Right lobe of liver (tissue), 6 donors: ENCODE data around the gene SMCO3. TPM values are rescaled to one million over a fixed set of nuclear protein-coding genes. Genes with fewer than 3 reads are reported as not detected.

Experiments
- ATAC-seq, 4 donors: fragments of 200-7000 bp; cut with Tn5 transposase; one replicate each; pipeline ENCODE4 v1.9.1; 2020; ENCODE audit warnings: mild to moderate bottlenecking in 4 of 4, moderate library complexity in 4 of 4
- DNase-seq, 3 donors: peaks; one replicate each; pipeline ENCODE4 v3.0.0-alpha.2; 2020
- H3K27ac ChIP-seq, 3 donors: fragments of 200-600 bp; one replicate each; pipeline ENCODE4 v1.8.0; 2022
- H3K27me3 ChIP-seq, 2 donors: fragments of 200-600 bp; one replicate each; pipeline ENCODE4 v1.8.0; 2022
- H3K36me3 ChIP-seq, 4 donors: fragments of 200-600 bp; sonication (generic) in 1 of 4; one replicate each; pipeline versions ENCODE4 v1.5.1 to v1.8.0; 2017 to 2022; ENCODE audit warnings: control low read depth in 1 of 4
- H3K4me1 ChIP-seq, 4 donors: fragments of 200-600 bp; sonication (generic) in 1 of 4; one replicate each; pipeline versions ENCODE4 v1.5.1 to v1.8.0; 2017 to 2022; ENCODE audit warnings: control low read depth in 1 of 4
- H3K4me3 ChIP-seq, 3 donors: fragments of 200-600 bp; one replicate each; pipeline ENCODE4 v1.8.0; 2022
- H3K9me3 ChIP-seq, 4 donors: fragments of 200-600 bp; sonication (generic) in 1 of 4; one replicate each; pipeline versions ENCODE4 v1.5.1 to v1.8.0; 2017 to 2022; ENCODE audit warnings: control low read depth in 1 of 4
- CTCF ChIP-seq, 4 donors: fragments of 200-600 bp in 3 of 4; fragments of 450-650 bp in 1 of 4; IDR thresholded peaks; one replicate each; pipeline versions ENCODE4 v1.5.1 to v1.8.0; 2016 to 2022; ENCODE audit warnings: antibody characterized with exemption in 4 of 4, mild to moderate bottlenecking in 2 of 4
- POLR2A ChIP-seq: fragments of 450-650 bp; IDR thresholded peaks from one replicate; pipeline ENCODE4 v1.6.1; 2017; ENCODE audit warnings: antibody characterized with exemption, mild to moderate bottlenecking
- WGBS: methylation state at CpG from one replicate; pipeline ENCODE4 v1.1.6; 2018; ENCODE audit warnings: low coverage, low lambda C conversion rate; ENCODE audit not compliant: insufficient coverage; ENCODE audit errors: missing lambda C conversion rate; 5-methylcytosine and 5-hydroxymethylcytosine counted together
- intact Hi-C, 2 donors: fragments of 100-400 bp; cut with DNase I; formaldehyde crosslinking; loops; one replicate each; pipeline versions ENCODE4 v1.11.2 to v1.14.1; 2022
- long read RNA-seq: library from polyadenylated mRNA; unstranded; transcript quantifications from one replicate; pipeline ENCODE4 v2.0.0, GENCODE V29; 2019
- total RNA-seq, 6 experiments: library from RNA; depleted of rRNA in 2 of 6; stranded (reverse); fragments of >200 nt in 2 of 6; fragmentation: NEBNext Ultra II Directional in 3 of 6; extraction: Animal tissue kit (Norgen Biotek cat#: 25700) in 3 of 6; gene quantifications; one replicate each; pipeline versions ENCODE4 v1.1.0 to v1.2.4, GENCODE V29; 2016 to 2023
- donor health status: DM: no; HTN: yes; CAD: no.
- donor health status: DM: no; HTN: no; CAD: no.
- donor health status: DM: no; HTN: no; CAD: no.
- donor health status: DM: no; HTN: yes; CAD: no.
- donor health status: DM: no; HTN: yes; CAD: no.

SMCO3 gene
- total RNA-seq: under 1 TPM in 5 of 6 experiments, not detected in 1; 0.24 to 0.68 (median 0.40) TPM
- long read RNA-seq: 0 reads

- H3K4me1 ChIP-seq: no peaks in the 10 kb centered on the region
- no peak for ATAC-seq
- WGBS: 89% methylated on average over 3 of the region's 3 CpGs
- H3K9me3 ChIP-seq: no peaks in the 10 kb centered on the region
- TF ChIP-seq CTCF (IDR thresholded peaks at IDR 0.05) (no peak), POLR2A (no peak)
- intact Hi-C loops: no loop called here
- DNase-seq: no peak
- no peak within 1 kb of the TSS for H3K4me3 ChIP-seq
- no peaks in the 10 kb centered on the region for H3K36me3 ChIP-seq
- H3K27ac ChIP-seq: no peak within 1 kb of the TSS
- no peaks in the 10 kb centered on the region for H3K27me3 ChIP-seq
Observed at GRCh38 chr12:14814014-14814413, at the start of gene SMCO3. Gene SMCO3, minus strand, starts transcription at chr12:14814182. Its CDS starts 7,502 bp downstream, at chr12:14806680.

GRCh38 chr12:14860490-14860889 lies 46.5 kb upstream of the SMCO3 start:
- DNase-seq: no peak
- Histone ChIP-seq H3K4me1 (no peaks in the 10 kb centered on the region), H3K27ac (no peak overlapping the region), H3K27me3 (no peaks in the 10 kb centered on the region), H3K36me3 (no peaks in the 10 kb centered on the region), H3K9me3 (no peaks in the 10 kb centered on the region), H3K4me3 (no peak overlapping the region)
- no peak for TF ChIP-seq CTCF (IDR thresholded peaks at IDR 0.05)
- no peak for TF ChIP-seq POLR2A
- no peak for ATAC-seq
- intact Hi-C loops: no loop called here

GRCh38 chr12:14858513-14858912 lies 44.5 kb upstream of the SMCO3 start:
- WGBS: 82% methylated on average over 1 of the region's 1 CpG
- H3K27ac ChIP-seq: no peak overlapping the region
- intact Hi-C loops: no loop called here

DNA sequence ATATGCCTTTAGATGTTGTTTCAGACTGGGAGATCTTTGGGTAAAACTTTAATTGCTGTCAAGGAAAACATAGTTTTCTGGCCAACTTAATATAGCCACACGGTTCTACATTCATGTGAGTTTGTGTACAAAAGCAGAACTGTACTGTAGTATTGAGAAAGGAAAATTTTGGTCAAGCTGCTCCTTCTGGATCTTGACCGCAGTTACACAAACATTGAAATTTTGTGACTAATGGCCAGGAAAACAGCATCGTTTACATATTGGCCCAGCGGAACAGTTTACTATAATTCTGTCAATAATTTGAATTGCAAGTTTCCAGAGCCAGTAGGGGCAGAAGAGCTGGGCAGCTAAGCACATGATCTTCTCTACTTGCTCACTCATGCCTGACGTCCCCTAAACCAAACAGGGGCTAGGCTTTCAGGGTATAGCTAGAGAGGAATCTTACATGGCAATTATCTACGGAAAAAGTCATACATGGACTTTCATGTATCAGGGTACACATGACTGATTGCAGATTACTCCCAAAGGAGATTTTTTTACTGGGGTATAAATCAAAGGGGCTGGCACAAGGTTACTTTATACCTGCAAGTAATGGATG lies 40.7 kb upstream of the SMCO3 start:
- Histone ChIP-seq H3K27me3 (no peaks in the 10 kb centered on the region), H3K27ac (no peak overlapping the region), H3K4me3 (no peak overlapping the region), H3K36me3 (no peaks in the 10 kb centered on the region), H3K9me3 (no peaks in the 10 kb centered on the region), H3K4me1 (no peaks in the 10 kb centered on the region)
- ATAC-seq (peak in 2 of 4 donors; percentile 22 to 79), DNase-seq (no peak)
- TF ChIP-seq CTCF (IDR thresholded peaks at IDR 0.05) (no peak), POLR2A (no peak)
- 32% methylated on average over 6 of the region's 6 CpGs for WGBS
- intact Hi-C loops: no loop called here

More at GRCh38 chr12:14858513-14858912, 44.5 kb upstream of the SMCO3 start:
- H3K9me3 ChIP-seq: no peaks in the 10 kb centered on the region
- no peak for ATAC-seq
- H3K36me3 ChIP-seq: no peaks in the 10 kb centered on the region
- no peaks in the 10 kb centered on the region for H3K27me3 ChIP-seq
- no peaks in the 10 kb centered on the region for H3K4me1 ChIP-seq
- DNase-seq: no peak
- no peak overlapping the region for H3K4me3 ChIP-seq
- TF ChIP-seq CTCF (IDR thresholded peaks at IDR 0.05) (no peak), POLR2A (no peak)

- ATAC-seq: no peak
- intact Hi-C loops: no loop called here
- H3K9me3 ChIP-seq: no peaks in the 10 kb centered on the region
- H3K27ac ChIP-seq: no peak overlapping the region
- H3K4me1 ChIP-seq: no peaks in the 10 kb centered on the region
- 50% methylated on average over 1 of the region's 3 CpGs for WGBS
- TF ChIP-seq POLR2A (no peak), CTCF (IDR thresholded peaks at IDR 0.05) (no peak)
- H3K36me3 ChIP-seq: no peaks in the 10 kb centered on the region
- DNase-seq: no peak
- no peak overlapping the region for H3K4me3 ChIP-seq
- H3K27me3 ChIP-seq: no peaks in the 10 kb centered on the region
Observed at GRCh38 chr12:14853961-14854360, 40.0 kb upstream of the SMCO3 start.
